Measurements from ENCODE around the gene CEP72.

CEP72 gene

GRCh38 chr5:666816-667498 is 54.8 kb downstream of the CEP72 start:
- Mint-ChIP-seq H3K27ac (peak overlapping the region; percentile 59), H3K4me1 (peaks cover 16% of the 10 kb centered on the region), H3K36me3 (ENCODE audit: low read depth) (peaks cover 24% of the 10 kb centered on the region), H3K27me3 (ENCODE audit: low read depth, poor library complexity) (no peaks in the 10 kb centered on the region), H3K9me3 (no peaks in the 10 kb centered on the region), H3K4me3 (no peak overlapping the region)
- no peak for DNase-seq
- TF ChIP-seq CTCF (IDR thresholded peaks at IDR 0.05) = no peak

GRCh38 chr5:668283-668995 is 56.3 kb downstream of the CEP72 start:
- Mint-ChIP-seq H3K4me3 (no peak overlapping the region), H3K9me3 (no peaks in the 10 kb centered on the region), H3K36me3 (ENCODE audit: low read depth) (peaks cover 20% of the 10 kb centered on the region), H3K27ac (no peak overlapping the region), H3K27me3 (ENCODE audit: low read depth, poor library complexity) (peaks cover 6% of the 10 kb centered on the region), H3K4me1 (peaks cover 27% of the 10 kb centered on the region)
- TF ChIP-seq CTCF (IDR thresholded peaks at IDR 0.05) = no peak
- DNase-seq = no peak

- H3K4me3 Mint-ChIP-seq = no peak overlapping the region
- DNase-seq = no peak
- peaks cover 22% of the 10 kb centered on the region for H3K4me1 Mint-ChIP-seq
- H3K9me3 Mint-ChIP-seq = no peaks in the 10 kb centered on the region
- TF ChIP-seq CTCF (IDR thresholded peaks at IDR 0.05) = peak; percentile 65
- peaks cover 6% of the 10 kb centered on the region for H3K27me3 Mint-ChIP-seq (ENCODE audit: low read depth, poor library complexity)
- H3K36me3 Mint-ChIP-seq (ENCODE audit: low read depth) = peaks cover 13% of the 10 kb centered on the region
- H3K27ac Mint-ChIP-seq = no peak overlapping the region
Measured at GRCh38 chr5:669111-669841, 57.1 kb downstream of the CEP72 start.

GRCh38 chr5:669842-670395 is 57.8 kb downstream of the CEP72 start:
- H3K36me3 Mint-ChIP-seq (ENCODE audit: low read depth) = peaks cover 13% of the 10 kb centered on the region
- H3K27ac Mint-ChIP-seq = no peak overlapping the region
- DNase-seq = no peak
- no peak for TF ChIP-seq CTCF (IDR thresholded peaks at IDR 0.05)
- peaks cover 17% of the 10 kb centered on the region for H3K4me1 Mint-ChIP-seq
- H3K9me3 Mint-ChIP-seq = no peaks in the 10 kb centered on the region
- peaks cover 6% of the 10 kb centered on the region for H3K27me3 Mint-ChIP-seq (ENCODE audit: low read depth, poor library complexity)
- H3K4me3 Mint-ChIP-seq = no peak overlapping the region

GRCh38 chr5:670396-671270 is 58.5 kb downstream of the CEP72 start:
- no peak for TF ChIP-seq CTCF (IDR thresholded peaks at IDR 0.05)

More at GRCh38 chr5:670396-671270, 58.5 kb downstream of the CEP72 start:
- Mint-ChIP-seq H3K9me3 (no peaks in the 10 kb centered on the region), H3K36me3 (ENCODE audit: low read depth) (peaks cover 13% of the 10 kb centered on the region), H3K4me1 (peaks cover 17% of the 10 kb centered on the region), H3K4me3 (no peak overlapping the region), H3K27ac (no peak overlapping the region), H3K27me3 (ENCODE audit: low read depth, poor library complexity) (peaks cover 6% of the 10 kb centered on the region)
- no peak for DNase-seq
